ENCODE data around the gene HIBCH.

Gene HIBCH

GRCh38 chr2:190188289-190188688 lies 131.3 kb downstream of the HIBCH start:
- no peak overlapping the region for H4K91ac ChIP-seq (ENCODE audit: low read depth, low read length, poor library complexity)
- no peaks in the 10 kb centered on the region for H3K36me3 ChIP-seq (replicated peaks in 1 of 2; ENCODE audit: control insufficient read depth in 2 of 2, insufficient read depth in 2 of 2, low read length in 2 of 2)
- H3K27me3 ChIP-seq (ENCODE audit: control insufficient read depth in 3 of 3, insufficient read depth in 3 of 3, low read depth in 1 of 3, low read length in 3 of 3) = no peaks in the 10 kb centered on the region
- no peak overlapping the region for H3K4me3 ChIP-seq (ENCODE audit: low read length in 2 of 2)
- no peak overlapping the region for H3K9ac ChIP-seq (ENCODE audit: low read depth, low read length, poor library complexity)
- H3K4ac ChIP-seq (ENCODE audit: low read length) = no peak overlapping the region
- no CpG with 5 or more reads among the region's 1 CpG for WGBS, 2 donors (ENCODE audit: extremely low coverage in 2 of 2, insufficient read length in 2 of 2, insufficient replicate concordance in 1 of 2)
- no peak overlapping the region for H3K4me2 ChIP-seq (ENCODE audit: insufficient read depth, low read length, poor library complexity, severe bottlenecking)
- no peak overlapping the region for H2AK5ac ChIP-seq (ENCODE audit: low read depth, low read length)
- no peak overlapping the region for H2BK12ac ChIP-seq (ENCODE audit: low read length)
- H3K9me3 ChIP-seq (replicated peaks in 1 of 2; ENCODE audit: control insufficient read depth in 2 of 2, insufficient read depth in 1 of 2, low read depth in 1 of 2, low read length in 2 of 2) = no peaks in the 10 kb centered on the region
- H3K18ac ChIP-seq (ENCODE audit: low read length) = no peak overlapping the region
- no peak overlapping the region for H3K27ac ChIP-seq (replicated peaks; ENCODE audit: low read length)
- no peaks in the 10 kb centered on the region for H3K79me1 ChIP-seq (ENCODE audit: low read depth, low read length)
- no peaks in the 10 kb centered on the region for H3K4me1 ChIP-seq (ENCODE audit: control insufficient read depth in 2 of 2, insufficient read depth in 1 of 2, low read depth in 1 of 2, low read length in 2 of 2)
- no peak overlapping the region for H2AFZ ChIP-seq (ENCODE audit: low read length)
- no peak for DNase-seq (ENCODE audit: low spot score)
- H3K23ac ChIP-seq (ENCODE audit: low read depth, low read length, poor library complexity) = no peak overlapping the region
- H2BK120ac ChIP-seq (ENCODE audit: low read depth, low read length) = no peak overlapping the region
- H3K14ac ChIP-seq (ENCODE audit: low read length) = no peak overlapping the region
- no peak overlapping the region for H2BK15ac ChIP-seq (ENCODE audit: low read length)
- H4K8ac ChIP-seq (ENCODE audit: low read depth, low read length) = no peak overlapping the region
- no peak overlapping the region for H2BK5ac ChIP-seq (ENCODE audit: low read length)

DNA sequence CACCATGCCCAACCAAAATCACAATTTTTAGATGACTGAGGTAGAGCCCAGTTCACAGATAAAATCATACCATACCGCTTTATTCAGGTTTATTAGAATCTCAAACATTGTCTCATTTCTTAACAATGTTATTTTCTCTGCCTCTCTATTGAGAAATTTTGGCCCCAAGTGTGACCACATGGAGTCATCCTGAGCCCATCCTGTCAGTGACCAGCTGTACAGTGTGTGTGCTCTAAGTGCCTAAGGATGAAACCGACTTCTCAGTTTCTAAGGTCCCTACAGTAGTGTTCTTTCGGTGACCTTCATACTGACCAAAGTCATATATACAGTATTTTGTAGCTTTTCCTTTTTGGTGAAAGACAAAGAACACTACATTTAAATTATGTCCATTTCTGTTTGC lies 133.4 kb downstream of the HIBCH start:
- Histone ChIP-seq H2AK5ac (ENCODE audit: low read depth, low read length) (no peak overlapping the region), H3K4ac (ENCODE audit: low read length) (no peak overlapping the region), H2BK12ac (ENCODE audit: low read length) (no peak overlapping the region), H3K4me3 (ENCODE audit: low read length in 2 of 2) (no peak overlapping the region), H3K36me3 (replicated peaks in 1 of 2; ENCODE audit: control insufficient read depth in 2 of 2, insufficient read depth in 2 of 2, low read length in 2 of 2) (no peaks in the 10 kb centered on the region), H3K27me3 (ENCODE audit: control insufficient read depth in 3 of 3, insufficient read depth in 3 of 3, low read depth in 1 of 3, low read length in 3 of 3) (no peaks in the 10 kb centered on the region), H2BK15ac (ENCODE audit: low read length) (no peak overlapping the region), H2BK5ac (ENCODE audit: low read length) (no peak overlapping the region), H3K79me1 (ENCODE audit: low read depth, low read length) (no peaks in the 10 kb centered on the region), H3K9me3 (replicated peaks in 1 of 2; ENCODE audit: control insufficient read depth in 2 of 2, insufficient read depth in 1 of 2, low read depth in 1 of 2, low read length in 2 of 2) (no peaks in the 10 kb centered on the region), H4K91ac (ENCODE audit: low read depth, low read length, poor library complexity) (no peak overlapping the region), H3K18ac (ENCODE audit: low read length) (no peak overlapping the region), H3K4me1 (ENCODE audit: control insufficient read depth in 2 of 2, insufficient read depth in 1 of 2, low read depth in 1 of 2, low read length in 2 of 2) (peaks cover 0 to 3% of the 10 kb centered on the region in 2 donors), H3K23ac (ENCODE audit: low read depth, low read length, poor library complexity) (no peak overlapping the region), H2BK120ac (ENCODE audit: low read depth, low read length) (no peak overlapping the region), H3K14ac (ENCODE audit: low read length) (no peak overlapping the region), H3K27ac (replicated peaks; ENCODE audit: low read length) (no peak overlapping the region), H4K8ac (ENCODE audit: low read depth, low read length) (no peak overlapping the region), H2AFZ (ENCODE audit: low read length) (no peak overlapping the region), H3K9ac (ENCODE audit: low read depth, low read length, poor library complexity) (no peak overlapping the region), H3K4me2 (ENCODE audit: insufficient read depth, low read length, poor library complexity, severe bottlenecking) (no peak overlapping the region)
- WGBS, 2 donors (ENCODE audit: extremely low coverage in 2 of 2, insufficient read length in 2 of 2, insufficient replicate concordance in 1 of 2) = no CpG with 5 or more reads among the region's 3 CpGs
- DNase-seq (ENCODE audit: low spot score) = no peak

- Histone ChIP-seq H3K79me1 (ENCODE audit: low read depth, low read length) (no peaks in the 10 kb centered on the region), H2AK5ac (ENCODE audit: low read depth, low read length) (no peak overlapping the region), H3K14ac (ENCODE audit: low read length) (no peak overlapping the region), H3K18ac (ENCODE audit: low read length) (no peak overlapping the region), H3K9me3 (replicated peaks in 1 of 2; ENCODE audit: control insufficient read depth in 2 of 2, insufficient read depth in 1 of 2, low read depth in 1 of 2, low read length in 2 of 2) (no peaks in the 10 kb centered on the region), H3K23ac (ENCODE audit: low read depth, low read length, poor library complexity) (no peak overlapping the region), H3K4me3 (ENCODE audit: low read length in 2 of 2) (no peak overlapping the region), H3K4ac (ENCODE audit: low read length) (no peak overlapping the region), H3K4me1 (ENCODE audit: control insufficient read depth in 2 of 2, insufficient read depth in 1 of 2, low read depth in 1 of 2, low read length in 2 of 2) (peaks cover 0 to 5% of the 10 kb centered on the region in 2 donors), H2BK12ac (ENCODE audit: low read length) (no peak overlapping the region), H3K36me3 (replicated peaks in 1 of 2; ENCODE audit: control insufficient read depth in 2 of 2, insufficient read depth in 2 of 2, low read length in 2 of 2) (no peaks in the 10 kb centered on the region), H2BK15ac (ENCODE audit: low read length) (no peak overlapping the region), H4K91ac (ENCODE audit: low read depth, low read length, poor library complexity) (no peak overlapping the region), H3K9ac (ENCODE audit: low read depth, low read length, poor library complexity) (no peak overlapping the region), H2AFZ (ENCODE audit: low read length) (no peak overlapping the region), H4K8ac (ENCODE audit: low read depth, low read length) (no peak overlapping the region), H2BK120ac (ENCODE audit: low read depth, low read length) (no peak overlapping the region), H3K27ac (replicated peaks; ENCODE audit: low read length) (no peak overlapping the region), H3K4me2 (ENCODE audit: insufficient read depth, low read length, poor library complexity, severe bottlenecking) (no peak overlapping the region), H3K27me3 (ENCODE audit: control insufficient read depth in 3 of 3, insufficient read depth in 3 of 3, low read depth in 1 of 3, low read length in 3 of 3) (no peaks in the 10 kb centered on the region), H2BK5ac (ENCODE audit: low read length) (no peak overlapping the region)
- no CpG with 5 or more reads among the region's 2 CpGs for WGBS, 2 donors (ENCODE audit: extremely low coverage in 2 of 2, insufficient read length in 2 of 2, insufficient replicate concordance in 1 of 2)
- no peak for DNase-seq (ENCODE audit: low spot score)
These were observed 134.2 kb downstream of the HIBCH start for GRCh38 chr2:190185380-190185779.

GRCh38 chr2:190184460-190184859 lies 135.2 kb downstream of the HIBCH start:
- H3K23ac ChIP-seq (ENCODE audit: low read depth, low read length, poor library complexity) = no peak overlapping the region
- no peaks in the 10 kb centered on the region for H3K27me3 ChIP-seq (ENCODE audit: control insufficient read depth in 3 of 3, insufficient read depth in 3 of 3, low read depth in 1 of 3, low read length in 3 of 3)
- no peak overlapping the region for H3K4me3 ChIP-seq (ENCODE audit: low read length in 2 of 2)
- H3K18ac ChIP-seq (ENCODE audit: low read length) = no peak overlapping the region
- no peak for DNase-seq (ENCODE audit: low spot score)
- no peak overlapping the region for H3K4me2 ChIP-seq (ENCODE audit: insufficient read depth, low read length, poor library complexity, severe bottlenecking)
- H3K9me3 ChIP-seq (replicated peaks in 1 of 2; ENCODE audit: control insufficient read depth in 2 of 2, insufficient read depth in 1 of 2, low read depth in 1 of 2, low read length in 2 of 2) = no peaks in the 10 kb centered on the region
- no peak overlapping the region for H2BK12ac ChIP-seq (ENCODE audit: low read length)
- no peak overlapping the region for H3K27ac ChIP-seq (replicated peaks; ENCODE audit: low read length)
- H3K79me1 ChIP-seq (ENCODE audit: low read depth, low read length) = no peaks in the 10 kb centered on the region
- H3K36me3 ChIP-seq (replicated peaks in 1 of 2; ENCODE audit: control insufficient read depth in 2 of 2, insufficient read depth in 2 of 2, low read length in 2 of 2) = no peaks in the 10 kb centered on the region
- no peak overlapping the region for H3K4ac ChIP-seq (ENCODE audit: low read length)
- H3K14ac ChIP-seq (ENCODE audit: low read length) = no peak overlapping the region
- H2BK120ac ChIP-seq (ENCODE audit: low read depth, low read length) = no peak overlapping the region
- H2BK15ac ChIP-seq (ENCODE audit: low read length) = no peak overlapping the region
- H2AFZ ChIP-seq (ENCODE audit: low read length) = no peak overlapping the region
- no peak overlapping the region for H4K91ac ChIP-seq (ENCODE audit: low read depth, low read length, poor library complexity)
- no peak overlapping the region for H2AK5ac ChIP-seq (ENCODE audit: low read depth, low read length)
- H4K8ac ChIP-seq (ENCODE audit: low read depth, low read length) = no peak overlapping the region
- H3K4me1 ChIP-seq (ENCODE audit: control insufficient read depth in 2 of 2, insufficient read depth in 1 of 2, low read depth in 1 of 2, low read length in 2 of 2) = peaks cover 2 to 11% of the 10 kb centered on the region in 2 donors
- H3K9ac ChIP-seq (ENCODE audit: low read depth, low read length, poor library complexity) = no peak overlapping the region
- no CpG with 5 or more reads among the region's 4 CpGs for WGBS, 2 donors (ENCODE audit: extremely low coverage in 2 of 2, insufficient read length in 2 of 2, insufficient replicate concordance in 1 of 2)
- no peak overlapping the region for H2BK5ac ChIP-seq (ENCODE audit: low read length)

All from neuronal stem cell (in vitro differentiated cells).